Natural killer cell (primary cell): Measurements from ENCODE around the gene MBTD1. TPM values are rescaled to one million over a fixed set of nuclear protein-coding genes. Genes with fewer than 3 reads are reported as not detected.

Source experiments
- ATAC-seq, 3 donors: fragments of 150-1000 bp in 2 of 3; fragments of 200-7000 bp in 1 of 3; cut with Tn5 transposase; 1 replicate in 1 of 3; 2 replicates in 2 of 3; pipeline ENCODE4 v1.10.0; 2021; ENCODE audit warnings: mild to moderate bottlenecking in 2 of 3, moderate library complexity in 2 of 3
- DNase-seq, 2 donors: peaks; one replicate each; pipeline versions ENCODE4 v3.0.0 to v3.0.0-alpha.2; 2013 to 2021; ENCODE audit warnings: mixed read lengths in 1 of 2
- H3K27ac ChIP-seq: one replicate; pipeline ENCODE4 v1.5.1; 2013; ENCODE audit warnings: mild to moderate bottlenecking, low read length
- H3K27me3 ChIP-seq: one replicate; pipeline ENCODE4 v1.6.1; 2013; ENCODE audit warnings: low read length; ENCODE audit not compliant: control insufficient read depth, insufficient read depth
- H3K36me3 ChIP-seq: one replicate; pipeline ENCODE4 v1.6.1; 2013; ENCODE audit warnings: low read length; ENCODE audit not compliant: control insufficient read depth, insufficient read depth
- H3K4me1 ChIP-seq: one replicate; pipeline ENCODE4 v1.6.1; 2013; ENCODE audit warnings: low read length; ENCODE audit not compliant: control insufficient read depth, insufficient read depth
- H3K4me3 ChIP-seq: one replicate; pipeline ENCODE4 v1.5.1; 2013; ENCODE audit warnings: low read length
- H3K9me3 ChIP-seq: one replicate; pipeline ENCODE4 v1.6.1; 2013; ENCODE audit warnings: low read length; ENCODE audit not compliant: control insufficient read depth, insufficient read depth
- H3K27ac Mint-ChIP-seq, 2 donors: one replicate each; pipeline ENCODE4 v1.8.0; 2022; ENCODE audit warnings: mild to moderate bottlenecking in 2 of 2, mixed read lengths in 2 of 2, moderate library complexity in 1 of 2
- H3K27me3 Mint-ChIP-seq, 2 donors: one replicate each; pipeline ENCODE4 v1.8.0; 2022; ENCODE audit warnings: low read depth in 2 of 2, mixed read lengths in 2 of 2
- H3K36me3 Mint-ChIP-seq: one replicate; pipeline ENCODE4 v1.8.0; 2022; ENCODE audit warnings: mixed read lengths
- H3K4me1 Mint-ChIP-seq, 2 donors: one replicate each; pipeline ENCODE4 v1.8.0; 2022; ENCODE audit warnings: mixed read lengths in 2 of 2
- H3K4me3 Mint-ChIP-seq: one replicate; pipeline ENCODE4 v1.8.0; 2022; ENCODE audit warnings: mild to moderate bottlenecking, moderate library complexity, mixed read lengths
- H3K9me3 Mint-ChIP-seq, 2 donors: one replicate each; pipeline ENCODE4 v1.8.0; 2022; ENCODE audit warnings: mixed read lengths in 2 of 2
- WGBS: methylation state at CpG from one replicate; pipeline ENCODE4 v1.1.7; 2013; ENCODE audit warnings: missing lambda C conversion rate; ENCODE audit not compliant: insufficient coverage; 5-methylcytosine and 5-hydroxymethylcytosine counted together
- intact Hi-C: fragments of 100-400 bp; cut with micrococcal nuclease; formaldehyde crosslinking; loops from one replicate; pipeline ENCODE4 v1.14.2; 2022
- total RNA-seq, 4 donors: library from RNA; stranded (reverse); fragments of 120-200 nt in 1 of 4; gene quantifications; one replicate each; pipeline versions ENCODE4 v1.2.3 to v1.2.4, GENCODE V29; 2013 to 2022
- TF ChIP-seq, protein P1 (sequence below): fragments of 200-600 bp; IDR thresholded peaks from one replicate; pipeline ENCODE4 v1.8.0; 2022; ENCODE audit warnings: antibody characterized with exemption

MBTD1 gene
- total RNA-seq, 3 donors from 2014 or later (not counting 1 experiment from before 2014, with no cell fraction given), result 24.6 to 32.4 (median 28.8) TPM

- Mint-ChIP-seq H3K27me3 (no peaks in the 10 kb centered on the region), H3K36me3 (peaks cover 2% of the 10 kb centered on the region), H3K9me3 (no peaks in the 10 kb centered on the region), H3K27ac (no peak overlapping the region), H3K4me3 (no peak overlapping the region), H3K4me1 (peaks cover 31 to 38% of the 10 kb centered on the region in 2 donors)
- TF ChIP-seq, protein P1, sequence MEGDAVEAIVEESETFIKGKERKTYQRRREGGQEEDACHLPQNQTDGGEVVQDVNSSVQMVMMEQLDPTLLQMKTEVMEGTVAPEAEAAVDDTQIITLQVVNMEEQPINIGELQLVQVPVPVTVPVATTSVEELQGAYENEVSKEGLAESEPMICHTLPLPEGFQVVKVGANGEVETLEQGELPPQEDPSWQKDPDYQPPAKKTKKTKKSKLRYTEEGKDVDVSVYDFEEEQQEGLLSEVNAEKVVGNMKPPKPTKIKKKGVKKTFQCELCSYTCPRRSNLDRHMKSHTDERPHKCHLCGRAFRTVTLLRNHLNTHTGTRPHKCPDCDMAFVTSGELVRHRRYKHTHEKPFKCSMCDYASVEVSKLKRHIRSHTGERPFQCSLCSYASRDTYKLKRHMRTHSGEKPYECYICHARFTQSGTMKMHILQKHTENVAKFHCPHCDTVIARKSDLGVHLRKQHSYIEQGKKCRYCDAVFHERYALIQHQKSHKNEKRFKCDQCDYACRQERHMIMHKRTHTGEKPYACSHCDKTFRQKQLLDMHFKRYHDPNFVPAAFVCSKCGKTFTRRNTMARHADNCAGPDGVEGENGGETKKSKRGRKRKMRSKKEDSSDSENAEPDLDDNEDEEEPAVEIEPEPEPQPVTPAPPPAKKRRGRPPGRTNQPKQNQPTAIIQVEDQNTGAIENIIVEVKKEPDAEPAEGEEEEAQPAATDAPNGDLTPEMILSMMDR, result no peak
- H3K9me3 ChIP-seq, result no peaks in the 10 kb centered on the region
- no peaks in the 10 kb centered on the region for H3K4me1 ChIP-seq
- DNase-seq (no peak), ATAC-seq (no peak)
- no peaks in the 10 kb centered on the region for H3K36me3 ChIP-seq
- WGBS, result no CpG with 5 or more reads among the region's 1 CpG
- no peaks in the 10 kb centered on the region for H3K27me3 ChIP-seq
- H3K4me3 ChIP-seq, result no peak overlapping the region
- H3K27ac ChIP-seq, result no peak overlapping the region
- intact Hi-C loops, result no loop called here
Measured at GRCh38 chr17:51245535-51245934, 14.3 kb downstream of the MBTD1 start.

GRCh38 chr17:51244041-51244440 is 15.8 kb downstream of the MBTD1 start:
- intact Hi-C loops, result no loop called here
- WGBS, result 83% methylated on average over 4 of the region's 4 CpGs
- Mint-ChIP-seq H3K4me3 (no peak overlapping the region), H3K36me3 (no peaks in the 10 kb centered on the region), H3K27ac (peak overlapping the region in 1 of 2 donors; percentile 61), H3K27me3 (no peaks in the 10 kb centered on the region), H3K9me3 (no peaks in the 10 kb centered on the region), H3K4me1 (peaks cover 44 to 48% of the 10 kb centered on the region in 2 donors)
- TF ChIP-seq, protein P1, result no peak
- no peak overlapping the region for H3K27ac ChIP-seq
- no peaks in the 10 kb centered on the region for H3K9me3 ChIP-seq
- H3K36me3 ChIP-seq, result no peaks in the 10 kb centered on the region
- DNase-seq (no peak), ATAC-seq (no peak)
- H3K4me1 ChIP-seq, result no peaks in the 10 kb centered on the region
- H3K27me3 ChIP-seq, result no peaks in the 10 kb centered on the region
- no peak overlapping the region for H3K4me3 ChIP-seq

DNA sequence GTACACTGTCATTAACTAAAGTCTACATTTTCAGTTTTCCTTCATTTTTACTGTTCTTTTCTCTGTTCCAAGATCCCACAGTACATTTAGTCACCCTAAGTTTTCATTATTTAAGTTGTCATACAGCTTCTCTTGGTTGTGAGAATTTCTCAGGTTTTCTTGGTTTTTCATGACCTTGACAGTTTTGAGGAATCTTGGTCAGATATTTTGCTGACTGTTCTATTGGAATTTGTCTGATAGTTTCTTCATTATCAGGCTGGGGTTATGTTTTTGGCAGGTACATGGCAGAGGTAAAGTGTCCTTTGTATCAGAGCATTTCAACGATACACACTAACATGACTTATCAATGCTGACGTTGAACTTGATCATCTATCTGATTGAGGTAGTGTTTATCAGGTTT is 19.6 kb downstream of the MBTD1 start:
- no peaks in the 10 kb centered on the region for H3K27me3 ChIP-seq
- no peaks in the 10 kb centered on the region for H3K9me3 ChIP-seq
- peak overlapping the region in 1 of 2 donors; percentile 7 for H3K27ac Mint-ChIP-seq
- H3K27ac ChIP-seq, result no peak overlapping the region
- no peaks in the 10 kb centered on the region for H3K36me3 ChIP-seq
- no peak for DNase-seq
- TF ChIP-seq, protein P1, result no peak
- WGBS, result no CpG with 5 or more reads among the region's 2 CpGs
- no peak for ATAC-seq
- H3K4me3 Mint-ChIP-seq, result no peak overlapping the region
- H3K36me3 Mint-ChIP-seq, result no peaks in the 10 kb centered on the region
- H3K4me1 ChIP-seq, result peaks cover 2% of the 10 kb centered on the region
- H3K27me3 Mint-ChIP-seq, result no peaks in the 10 kb centered on the region
- no peak overlapping the region for H3K4me3 ChIP-seq
- H3K4me1 Mint-ChIP-seq, result peaks cover 58 to 59% of the 10 kb centered on the region in 2 donors
- H3K9me3 Mint-ChIP-seq, result no peaks in the 10 kb centered on the region
- intact Hi-C loops, result no loop called here

DNA sequence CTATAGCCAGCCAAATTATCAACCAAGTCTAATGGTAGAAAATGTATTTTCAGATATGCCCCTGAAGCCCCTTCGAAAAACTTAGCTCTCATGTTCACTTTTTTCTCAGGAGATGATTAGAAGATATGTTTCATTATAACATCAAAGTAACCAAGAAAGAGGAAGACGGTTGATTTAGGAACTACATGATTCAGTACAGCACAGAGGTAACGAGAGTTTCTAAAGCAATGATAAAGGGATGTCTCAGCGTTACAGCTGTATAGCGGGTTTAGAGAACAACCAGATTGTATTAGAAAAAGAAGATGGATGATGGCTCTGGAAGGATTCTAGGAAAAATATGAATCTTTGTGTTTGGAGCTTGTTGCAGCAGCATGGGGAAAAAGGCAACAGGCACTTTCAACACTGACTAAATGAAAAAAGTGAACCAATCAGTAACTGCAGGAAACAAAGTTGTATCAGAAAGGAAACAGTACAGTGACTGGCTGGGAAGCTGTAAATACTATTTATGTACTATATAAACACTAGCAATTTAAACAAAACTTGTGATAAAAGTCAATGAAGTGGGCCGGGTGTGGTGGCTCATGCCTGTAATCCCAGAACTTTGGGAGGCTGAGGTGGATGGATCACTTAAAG is 21.5 kb downstream of the MBTD1 start:
- Mint-ChIP-seq H3K4me1 (peaks cover 44 to 49% of the 10 kb centered on the region in 2 donors), H3K4me3 (no peak overlapping the region), H3K9me3 (no peaks in the 10 kb centered on the region), H3K27me3 (no peaks in the 10 kb centered on the region), H3K27ac (peak overlapping the region; percentile 5 to 73), H3K36me3 (no peaks in the 10 kb centered on the region)
- Histone ChIP-seq H3K4me1 (peaks cover 2% of the 10 kb centered on the region), H3K4me3 (no peak overlapping the region), H3K27ac (no peak overlapping the region), H3K27me3 (no peaks in the 10 kb centered on the region), H3K9me3 (no peaks in the 10 kb centered on the region), H3K36me3 (no peaks in the 10 kb centered on the region)
- 24% methylated on average over 5 of the region's 6 CpGs for WGBS
- TF ChIP-seq, protein P1, result no peak
- ATAC-seq (peak in 1 of 3 donors; percentile 59), DNase-seq (peak in 1 of 2 donors; percentile 14)
- intact Hi-C loops, result no loop called here
